Endothelial cell of coronary artery (primary cell): ENCODE measurements around the gene SORT1. TPM values are rescaled to one million over a fixed set of nuclear protein-coding genes. Genes with fewer than 3 reads are reported as not detected.

ENCODE experiments used
- total RNA-seq: library from RNA; depleted of rRNA; stranded (reverse); fragments of >200 nt; gene quantifications from 2 replicates; pipeline ENCODE4 v1.2.3, GENCODE V29; 2014

SORT1 gene
- total RNA-seq: 10.8 and 21.6 TPM in 2 replicates

DNA sequence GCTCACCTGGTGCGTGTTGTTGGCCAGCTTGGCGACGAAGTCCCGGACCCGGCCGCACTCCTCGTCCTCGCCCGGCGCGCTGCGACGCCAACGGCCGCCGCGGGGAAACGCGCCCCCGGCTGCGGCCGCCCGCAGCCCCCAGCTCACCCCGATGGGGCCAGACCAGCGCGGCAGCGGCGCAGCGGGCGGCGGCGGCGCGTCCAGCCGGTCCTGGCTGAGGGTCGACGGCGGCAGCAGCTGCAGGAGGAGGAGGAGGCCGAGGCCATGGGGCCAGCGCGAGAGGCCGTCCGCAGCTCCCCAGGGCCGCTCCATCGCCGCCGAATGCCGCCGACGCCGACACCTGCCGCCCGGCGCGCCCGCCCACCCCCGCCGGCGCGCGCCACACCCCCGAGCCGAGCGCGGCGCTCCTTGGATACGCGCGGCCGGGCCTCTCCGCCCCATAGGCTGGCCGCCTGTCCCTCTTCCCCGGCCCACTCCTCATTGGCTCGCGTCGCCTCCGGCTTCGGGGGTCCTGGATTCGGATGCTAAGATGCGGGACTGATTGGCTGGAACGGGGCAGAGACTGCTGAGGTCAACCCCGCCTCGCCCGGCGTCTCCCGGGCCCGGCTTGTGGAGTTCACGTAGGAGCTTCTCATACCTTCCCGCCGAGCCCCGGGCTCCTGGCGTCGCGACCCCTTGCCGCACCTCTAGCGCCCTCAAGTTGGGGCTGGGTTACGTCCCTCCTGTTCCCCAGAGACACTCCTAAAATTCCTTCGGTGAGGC, at the start of gene SORT1:
TSS of gene SORT1 (minus strand) at position 338 of the 762 bp plus-strand sequence. CDS start at position 312, 26 bp downstream.

DNA sequence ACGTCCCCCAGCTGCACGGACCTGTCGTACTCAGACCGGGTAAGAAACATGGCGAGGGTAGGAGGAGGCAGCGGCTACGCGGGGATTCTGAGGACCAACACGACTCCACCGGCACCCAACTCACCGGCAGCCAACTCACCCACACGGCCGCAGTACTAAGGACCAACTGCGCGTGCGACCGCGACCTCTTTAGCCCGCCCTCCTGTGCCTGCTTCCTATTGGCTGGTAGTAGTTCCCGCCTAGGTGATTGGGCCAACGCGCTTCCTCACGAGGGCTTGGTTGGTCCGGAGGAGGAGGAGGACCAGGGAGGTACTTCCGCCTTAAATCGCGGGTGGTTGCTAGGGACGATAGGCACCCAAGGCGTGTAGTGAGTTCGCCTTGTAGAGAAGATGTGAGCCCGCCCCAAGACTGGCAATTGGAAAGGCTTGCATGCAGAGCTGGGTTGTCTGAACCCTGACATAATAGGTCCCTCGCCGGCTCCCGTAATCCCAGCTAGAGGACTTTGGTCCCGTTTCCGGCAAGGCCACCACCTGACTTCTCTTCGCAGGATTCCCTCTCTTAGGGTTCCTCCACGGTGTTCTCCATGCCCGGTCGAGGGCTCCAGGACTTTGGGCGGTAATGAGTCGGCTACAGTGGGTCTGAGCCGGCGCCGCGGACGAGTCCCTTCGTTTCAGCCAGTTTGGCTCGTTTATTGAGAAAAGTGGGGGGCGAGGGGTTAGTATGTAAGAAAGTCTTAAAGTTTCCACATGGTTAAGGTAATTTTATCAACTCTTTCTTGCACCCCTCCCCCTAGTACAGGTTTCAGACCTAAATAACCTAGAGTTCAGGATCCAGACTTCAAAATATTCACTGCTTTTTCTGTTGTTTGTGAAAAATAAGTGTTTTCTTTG, 28.8 kb upstream of the SORT1 start, which contains the start of gene PSMA5:
TSS of gene PSMA5 (minus strand) at position 168 of the 890 bp plus-strand sequence. CDS start at position 50, 118 bp downstream.

DNA sequence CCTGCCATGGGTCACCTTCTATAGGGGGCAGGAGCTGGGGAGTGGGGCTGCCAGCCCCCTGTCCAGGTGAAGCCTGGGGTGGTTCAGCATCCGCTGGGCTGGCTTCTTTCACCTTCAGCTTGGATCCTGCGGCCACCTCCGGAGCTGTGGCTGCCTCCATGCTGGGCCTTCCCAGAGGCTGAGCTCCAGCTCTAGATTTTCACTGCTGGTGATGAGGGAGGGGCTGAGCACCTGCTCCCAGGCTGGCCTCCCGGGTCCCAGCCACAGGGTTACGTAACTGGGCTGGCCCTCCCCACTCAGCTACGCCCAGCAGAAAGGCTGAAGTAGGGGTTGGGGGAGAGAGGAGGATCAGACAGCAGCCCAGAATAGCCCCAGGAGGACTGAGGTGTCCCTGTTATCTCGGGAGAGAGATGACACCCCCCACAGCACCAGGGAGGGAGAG, 90.9 kb downstream of the SORT1 start, which contains the start of gene MYBPHL:
TSS of gene MYBPHL (minus strand) at position 180 of the 442 bp plus-strand sequence. CDS start at position 160, 20 bp downstream.

DNA sequence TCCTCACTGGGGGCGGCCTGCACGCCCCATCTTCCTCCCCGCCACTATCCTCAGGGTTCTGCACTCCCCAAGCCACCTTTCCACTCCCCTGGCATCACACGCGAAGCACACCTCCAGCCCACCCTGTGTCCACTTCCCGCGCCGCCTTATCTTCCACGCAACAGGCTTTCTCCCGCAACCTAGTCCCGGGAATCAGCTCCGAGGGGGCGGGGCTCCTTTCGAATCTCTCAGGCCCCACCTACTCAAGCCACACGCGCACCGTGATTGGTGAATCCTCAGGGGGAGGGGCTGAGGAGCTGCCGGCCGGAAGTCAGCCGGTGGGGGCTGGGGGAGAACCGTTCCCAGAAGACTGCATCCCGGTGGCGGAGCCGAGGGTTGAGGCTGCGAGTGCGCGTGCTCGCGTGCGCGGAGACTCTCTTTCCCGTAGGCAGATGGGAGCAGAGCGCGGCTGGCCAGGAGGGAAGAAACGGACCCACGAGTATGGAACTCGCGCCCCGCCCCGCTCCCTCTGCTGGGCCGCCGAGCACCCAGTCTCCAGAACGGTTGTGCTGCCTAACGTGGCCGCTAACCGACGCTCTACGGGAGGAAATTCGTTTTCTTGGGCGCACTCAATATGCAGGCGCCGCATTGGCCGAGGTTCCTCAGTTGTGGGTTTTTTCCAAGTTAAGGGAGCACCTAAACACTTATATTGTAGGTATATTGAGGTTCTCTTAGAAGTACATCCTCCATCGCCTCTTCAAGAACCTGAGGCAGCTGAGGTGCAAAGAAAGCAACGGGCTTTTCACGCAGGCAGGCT, 114.6 kb downstream of the SORT1 start, which contains the start of gene PSRC1:
TSS of gene PSRC1 (minus strand) at position 194 of the 796 bp plus-strand sequence.

Other genes with a start within 250 kb of the SORT1 start
- 187 and 254 TPM in 2 replicates for gene SARS1, start 184.0 kb downstream of the SORT1 start, total RNA-seq
- gene CELSR2, start 148.4 kb downstream of the SORT1 start, total RNA-seq: 0.45 and 2.1 TPM in 2 replicates
- 3.9 and 8.5 TPM in 2 replicates for gene PSRC1, start 114.8 kb downstream of the SORT1 start, total RNA-seq
- gene MYBPHL, start 90.9 kb downstream of the SORT1 start, total RNA-seq: not detected in 2 replicates
- gene PSMA5, start 28.5 kb upstream of the SORT1 start, total RNA-seq: 52.0 and 63.5 TPM in 2 replicates
- gene SYPL2, start 68.6 kb upstream of the SORT1 start, total RNA-seq: not detected in 2 replicates
- 1.0 and 1.4 TPM in 2 replicates for gene ATXN7L2, start 86.0 kb upstream of the SORT1 start, total RNA-seq
- gene CYB561D1, start 96.2 kb upstream of the SORT1 start, total RNA-seq: 3.7 and 5.1 TPM in 2 replicates
- gene AMIGO1, start 111.8 kb upstream of the SORT1 start, total RNA-seq: 1.4 and 2.3 TPM in 2 replicates
- gene GPR61, start 142.0 kb upstream of the SORT1 start, total RNA-seq: 0.27 and 0.66 TPM in 2 replicates
- gene GNAI3, start 150.7 kb upstream of the SORT1 start, total RNA-seq: 18.8 and 19.3 TPM in 2 replicates
- gene GNAT2, start 221.7 kb upstream of the SORT1 start, total RNA-seq: not detected in 2 replicates
- gene AMPD2, start 221.9 kb upstream of the SORT1 start, total RNA-seq: 46.2 and 74.6 TPM in 2 replicates